ENCODE data around the gene PRKAG1. TPM values are rescaled to one million over a fixed set of nuclear protein-coding genes. Genes with fewer than 3 reads are reported as not detected.
A peak's percentile ranks its signal among the peaks of the same experiment; 100 is the strongest.

Gene PRKAG1
- total RNA-seq, 6 experiments from 2014 or later = 24.8 to 36.2 (median 30.1) TPM

- TF ChIP-seq POLR2A (IDR thresholded peaks at IDR 0.05) (no peak), CTCF (IDR thresholded peaks at IDR 0.05) (no peak)
- no peak overlapping the region for H3K27ac ChIP-seq
- intact Hi-C loops (cut with DNase I) = no loop called here
- no peaks in the 10 kb centered on the region for H3K36me3 ChIP-seq
- H3K4me1 ChIP-seq = peaks cover 0 to 9% (median 4%) of the 10 kb centered on the region in 4 donors
- ATAC-seq (no peak), DNase-seq (no peak)
- H3K27me3 ChIP-seq = peaks cover 8 to 14% of the 10 kb centered on the region in 2 donors
- no peak overlapping the region for H3K4me3 ChIP-seq
- no peaks in the 10 kb centered on the region for H3K9me3 ChIP-seq
- 20% methylated on average over 1 of the region's 10 CpGs for whole genome bisulfite sequencing (ENCODE audit: insufficient coverage, low coverage, low lambda C conversion rate, missing lambda C conversion rate)
These were observed 33.1 kb downstream of the PRKAG1 start for GRCh38 chr12:48985475-48985897.

- WGBS (ENCODE audit: insufficient coverage, low coverage, low lambda C conversion rate, missing lambda C conversion rate) = 40% methylated on average over 6 of the region's 6 CpGs
- DNase-seq (no peak), ATAC-seq (no peak)
- TF ChIP-seq CTCF (IDR thresholded peaks at IDR 0.05) (no peak), POLR2A (IDR thresholded peaks at IDR 0.05) (no peak)
- Histone ChIP-seq H3K4me3 (no peak overlapping the region), H3K4me1 (peaks cover 4 to 34% (median 16%) of the 10 kb centered on the region in 4 donors), H3K27ac (no peak overlapping the region), H3K27me3 (peaks cover 8 to 40% of the 10 kb centered on the region in 2 donors), H3K9me3 (no peaks in the 10 kb centered on the region), H3K36me3 (no peaks in the 10 kb centered on the region)
- intact Hi-C loops (cut with DNase I) = no loop called here
These were observed 36.0 kb downstream of the PRKAG1 start for GRCh38 chr12:48982397-48983080.

DNA sequence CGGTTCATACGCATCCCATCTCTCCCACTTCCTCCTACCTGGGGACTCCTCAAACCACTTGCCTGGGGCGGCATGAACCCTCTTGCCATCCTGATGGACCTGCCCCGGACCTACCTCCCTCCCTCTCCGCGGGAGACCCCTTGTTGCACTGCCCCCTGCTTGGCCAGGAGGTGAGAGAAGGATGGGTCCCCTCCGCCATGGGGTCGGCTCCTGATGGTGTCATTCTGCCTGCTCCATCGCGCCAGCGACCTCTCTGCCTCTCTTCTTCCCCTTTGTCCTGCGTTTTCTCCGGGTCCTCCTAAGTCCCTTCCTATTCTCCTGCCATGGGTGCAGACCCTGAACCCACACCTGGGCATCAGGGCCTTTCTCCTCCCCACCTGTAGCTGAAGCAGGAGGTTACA, 36.8 kb downstream of the PRKAG1 start:
- WGBS (ENCODE audit: insufficient coverage, low coverage, low lambda C conversion rate, missing lambda C conversion rate) = 13% methylated on average over 12 of the region's 13 CpGs
- no peaks in the 10 kb centered on the region for H3K9me3 ChIP-seq
- intact Hi-C loops (cut with DNase I) = no loop called here
- no peak for TF ChIP-seq CTCF (IDR thresholded peaks at IDR 0.05)
- no peak for TF ChIP-seq POLR2A (IDR thresholded peaks at IDR 0.05)
- no peak overlapping the region for H3K27ac ChIP-seq
- ATAC-seq (no peak), DNase-seq (no peak)
- no peak overlapping the region for H3K4me3 ChIP-seq
- no peaks in the 10 kb centered on the region for H3K36me3 ChIP-seq
- peaks cover 8 to 48% of the 10 kb centered on the region in 2 donors for H3K27me3 ChIP-seq
- peaks cover 4 to 34% (median 16%) of the 10 kb centered on the region in 4 donors for H3K4me1 ChIP-seq

DNA sequence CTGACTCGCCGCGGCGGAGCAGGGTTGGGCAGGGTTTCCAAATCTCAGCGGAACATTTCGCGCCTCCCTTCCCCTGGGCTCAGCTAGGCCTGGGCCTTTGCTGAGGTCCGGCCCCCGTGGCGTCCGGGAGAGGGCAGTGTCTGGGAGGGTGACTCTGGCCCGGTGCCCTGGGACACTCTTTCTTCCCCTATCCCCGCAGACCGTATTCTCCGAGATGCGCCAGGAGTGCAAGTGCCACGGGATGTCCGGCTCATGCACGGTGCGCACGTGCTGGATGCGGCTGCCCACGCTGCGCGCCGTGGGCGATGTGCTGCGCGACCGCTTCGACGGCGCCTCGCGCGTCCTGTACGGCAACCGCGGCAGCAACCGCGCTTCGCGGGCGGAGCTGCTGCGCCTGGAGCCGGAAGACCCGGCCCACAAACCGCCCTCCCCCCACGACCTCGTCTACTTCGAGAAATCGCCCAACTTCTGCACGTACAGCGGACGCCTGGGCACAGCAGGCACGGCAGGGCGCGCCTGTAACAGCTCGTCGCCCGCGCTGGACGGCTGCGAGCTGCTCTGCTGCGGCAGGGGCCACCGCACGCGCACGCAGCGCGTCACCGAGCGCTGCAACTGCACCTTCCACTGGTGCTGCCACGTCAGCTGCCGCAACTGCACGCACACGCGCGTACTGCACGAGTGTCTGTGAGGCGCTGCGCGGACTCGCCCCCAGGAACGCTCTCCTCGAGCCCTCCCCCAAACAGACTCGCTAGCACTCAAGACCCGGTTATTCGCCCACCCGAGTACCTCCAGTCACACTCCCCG, 37.4 kb downstream of the PRKAG1 start:
- H3K27me3 ChIP-seq = peaks cover 8 to 51% of the 10 kb centered on the region in 2 donors
- ATAC-seq = peak; percentile 32 to 53 (median 46)
- intact Hi-C loops (cut with DNase I) = no loop called here

More for the DNA sequence above, 37.4 kb downstream of the PRKAG1 start:
- TF ChIP-seq POLR2A (IDR thresholded peaks at IDR 0.05) = no peak
- peak in 2 of 4 donors; percentile 7 to 27 for TF ChIP-seq CTCF (IDR thresholded peaks at IDR 0.05)
- peak in 1 of 3 donors; percentile 37 for DNase-seq
- H3K4me1 ChIP-seq = peaks cover 4 to 34% (median 16%) of the 10 kb centered on the region in 4 donors
- no peaks in the 10 kb centered on the region for H3K9me3 ChIP-seq
- H3K27ac ChIP-seq = no peak overlapping the region
- H3K36me3 ChIP-seq = no peaks in the 10 kb centered on the region
- peak overlapping the region in 2 of 3 donors; percentile 4 to 9 for H3K4me3 ChIP-seq
- 12% methylated on average over 9 of the region's 91 CpGs for WGBS (ENCODE audit: insufficient coverage, low coverage, low lambda C conversion rate, missing lambda C conversion rate)
